DND-41 (cell line): ENCODE results near the gene SND1.

Source experiments
- CTCF ChIP-seq: IDR thresholded peaks from 2 replicates; pipeline ENCODE4 v1.5.1; 2012; ENCODE audit warnings: borderline replicate concordance, low read length, moderate library complexity, mild to moderate bottlenecking; ENCODE audit not compliant: poor library complexity, severe bottlenecking; ENCODE audit errors: extremely low read depth
- EZH2 ChIP-seq: IDR thresholded peaks from 3 replicates; pipeline ENCODE4 v1.6.1; 2012; ENCODE audit warnings: borderline replicate concordance, low read depth, mild to moderate bottlenecking, moderate library complexity, low read length, inconsistent platforms; ENCODE audit not compliant: severe bottlenecking

GRCh38 chr7:127736511-127736910, 84.5 kb downstream of the SND1 start:
- TF ChIP-seq CTCF (no peak), EZH2 (no peak)
